Thyroid gland (tissue), 4 donors: ENCODE data around the gene ZNF691. TPM values are rescaled to one million over a fixed set of nuclear protein-coding genes. Genes with fewer than 3 reads are reported as not detected.
A peak's percentile ranks its signal among the peaks of the same experiment; 100 is the strongest.

ENCODE experiments used
- DNase-seq, 2 donors: peaks; one replicate each; pipeline ENCODE4 v3.0.0-alpha.2; 2019
- H3K27ac ChIP-seq, 3 donors: fragments of 200-600 bp; sonication (generic); 1 replicate in 2 of 3; 2 replicates in 1 of 3; pipeline ENCODE4 v1.5.1; 2016 to 2019; ENCODE audit warnings: mild to moderate bottlenecking in 1 of 3, moderate library complexity in 1 of 3
- H3K27me3 ChIP-seq: fragments of 200-600 bp; sonication (generic); one replicate; pipeline ENCODE4 v1.5.1; 2019
- H3K36me3 ChIP-seq, 2 donors: fragments of 200-600 bp; sonication (generic); one replicate each; pipeline ENCODE4 v1.5.1; 2016 to 2019
- H3K4me1 ChIP-seq, 2 donors: fragments of 200-600 bp; sonication (generic); one replicate each; pipeline ENCODE4 v1.5.1; 2017 to 2019
- H3K4me3 ChIP-seq, 3 donors: fragments of 200-600 bp; sonication (generic); replicated peaks in 1 of 3; 1 replicate in 2 of 3; 2 replicates in 1 of 3; pipeline ENCODE4 v1.5.1; 2016; ENCODE audit warnings: mild to moderate bottlenecking in 1 of 3
- H3K9me3 ChIP-seq: fragments of 200-600 bp; sonication (generic); one replicate; pipeline ENCODE4 v1.5.1; 2017
- POLR2A ChIP-seq, 2 donors: fragments of 450-650 bp; IDR thresholded peaks; one replicate each; pipeline ENCODE4 v1.6.1; 2017; ENCODE audit warnings: antibody characterized with exemption in 2 of 2, mild to moderate bottlenecking in 2 of 2, moderate library complexity in 1 of 2
- WGBS, 2 donors: methylation state at CpG; one replicate each; pipeline ENCODE4 v1.1.5; 2017; 5-methylcytosine and 5-hydroxymethylcytosine counted together
- intact Hi-C: fragments of 100-400 bp; cut with DNase I; formaldehyde crosslinking; loops from one replicate; pipeline ENCODE4 v1.15.1; 2023
- total RNA-seq, 4 donors: library from RNA; depleted of rRNA; stranded (reverse); fragments of >200 nt; gene quantifications; one replicate each; pipeline ENCODE4 v1.2.3, GENCODE V29; 2016
- TF ChIP-seq, protein P1 (sequence below), 6 experiments: fragments of 200-600 bp in 3 of 6; fragments of 450-650 bp in 3 of 6; sonication (generic) in 3 of 6; IDR thresholded peaks; one replicate each; pipeline ENCODE4 v1.5.1; 2016 to 2019; ENCODE audit warnings: antibody characterized with exemption in 6 of 6, mild to moderate bottlenecking in 2 of 6, inconsistent platforms in 1 of 6, moderate library complexity in 1 of 6

ZNF691 gene, protein sequence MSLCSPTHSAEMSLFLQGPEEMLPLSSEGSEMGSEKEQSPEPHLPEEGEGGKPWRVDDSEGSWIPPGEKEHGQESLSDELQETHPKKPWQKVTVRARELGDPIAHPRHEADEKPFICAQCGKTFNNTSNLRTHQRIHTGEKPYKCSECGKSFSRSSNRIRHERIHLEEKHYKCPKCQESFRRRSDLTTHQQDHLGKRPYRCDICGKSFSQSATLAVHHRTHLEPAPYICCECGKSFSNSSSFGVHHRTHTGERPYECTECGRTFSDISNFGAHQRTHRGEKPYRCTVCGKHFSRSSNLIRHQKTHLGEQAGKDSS
- 10 to 100 TPM; 17.9 to 25.8 (median 21.5) TPM for total RNA-seq

DNA sequence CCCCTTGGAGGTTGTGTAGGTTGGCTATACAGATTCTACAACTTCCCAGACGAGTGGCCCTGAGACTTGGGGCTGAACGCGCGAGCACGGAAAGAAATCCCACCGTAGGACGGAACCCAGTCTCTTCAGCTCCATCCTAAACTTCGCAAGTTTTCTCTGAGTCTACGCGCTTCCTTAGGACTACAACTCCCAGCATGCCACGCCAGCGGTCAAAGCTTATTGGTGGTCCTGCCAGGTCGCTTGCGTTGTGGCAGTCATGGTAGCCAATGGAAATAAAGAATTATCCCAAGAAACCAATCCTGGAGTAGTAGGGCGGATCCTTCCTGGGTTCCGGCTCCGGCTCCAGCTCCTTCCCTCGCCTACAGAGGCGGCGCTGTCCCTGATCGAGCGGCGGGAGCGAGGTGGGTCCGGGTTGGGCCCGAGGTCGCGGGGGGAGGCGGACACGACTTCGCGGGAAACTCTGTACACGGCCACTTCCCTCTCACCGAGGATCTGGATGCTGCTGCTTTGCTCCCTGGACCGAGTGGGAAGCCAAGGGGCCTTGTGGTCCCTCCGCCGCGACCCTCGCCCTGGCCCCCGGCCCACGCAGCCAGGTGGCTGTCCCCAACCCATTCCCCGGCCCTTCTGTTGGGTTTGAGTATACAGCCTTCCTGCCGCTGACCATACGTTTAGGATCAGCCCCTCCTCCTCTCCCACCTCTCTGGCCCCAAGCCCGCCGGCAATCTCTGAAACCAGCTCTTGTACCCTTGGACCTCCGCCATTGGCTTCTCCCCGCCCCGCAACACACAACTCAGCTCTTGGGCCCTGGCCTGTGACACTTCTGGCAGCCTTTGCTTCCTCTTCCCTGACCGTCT is at the start of gene ZNF691:
Gene ZNF691, plus strand, starts transcription at position 357 of the 854 bp plus-strand sequence. CDS start 3,046 bp downstream, outside the sequence.
- Histone ChIP-seq H3K4me1 (peaks cover 17 to 24% of the 10 kb centered on the region in 2 donors), H3K4me3 (peak within 1 kb of the TSS; percentile 37 to 93 (median 68)), H3K27me3 (no peaks in the 10 kb centered on the region), H3K9me3 (no peaks in the 10 kb centered on the region), H3K36me3 (peaks cover 7% of the 10 kb centered on the region in 2 donors), H3K27ac (peak within 1 kb of the TSS; percentile 58 to 79 (median 59))
- DNase-seq = peak; percentile 95 to 96
- intact Hi-C loops = no loop called here
- peak in 1 of 2 donors; percentile 79 for TF ChIP-seq POLR2A (IDR thresholded peaks at IDR 0.05)
- TF ChIP-seq, protein P1, sequence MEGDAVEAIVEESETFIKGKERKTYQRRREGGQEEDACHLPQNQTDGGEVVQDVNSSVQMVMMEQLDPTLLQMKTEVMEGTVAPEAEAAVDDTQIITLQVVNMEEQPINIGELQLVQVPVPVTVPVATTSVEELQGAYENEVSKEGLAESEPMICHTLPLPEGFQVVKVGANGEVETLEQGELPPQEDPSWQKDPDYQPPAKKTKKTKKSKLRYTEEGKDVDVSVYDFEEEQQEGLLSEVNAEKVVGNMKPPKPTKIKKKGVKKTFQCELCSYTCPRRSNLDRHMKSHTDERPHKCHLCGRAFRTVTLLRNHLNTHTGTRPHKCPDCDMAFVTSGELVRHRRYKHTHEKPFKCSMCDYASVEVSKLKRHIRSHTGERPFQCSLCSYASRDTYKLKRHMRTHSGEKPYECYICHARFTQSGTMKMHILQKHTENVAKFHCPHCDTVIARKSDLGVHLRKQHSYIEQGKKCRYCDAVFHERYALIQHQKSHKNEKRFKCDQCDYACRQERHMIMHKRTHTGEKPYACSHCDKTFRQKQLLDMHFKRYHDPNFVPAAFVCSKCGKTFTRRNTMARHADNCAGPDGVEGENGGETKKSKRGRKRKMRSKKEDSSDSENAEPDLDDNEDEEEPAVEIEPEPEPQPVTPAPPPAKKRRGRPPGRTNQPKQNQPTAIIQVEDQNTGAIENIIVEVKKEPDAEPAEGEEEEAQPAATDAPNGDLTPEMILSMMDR (IDR thresholded peaks at IDR 0.05) = peak in 5 of 6 experiments; percentile 22 to 54 (median 34)
- 1% methylated on average over 35 to 42 of the region's 50 CpGs for WGBS, 2 donors

DNA sequence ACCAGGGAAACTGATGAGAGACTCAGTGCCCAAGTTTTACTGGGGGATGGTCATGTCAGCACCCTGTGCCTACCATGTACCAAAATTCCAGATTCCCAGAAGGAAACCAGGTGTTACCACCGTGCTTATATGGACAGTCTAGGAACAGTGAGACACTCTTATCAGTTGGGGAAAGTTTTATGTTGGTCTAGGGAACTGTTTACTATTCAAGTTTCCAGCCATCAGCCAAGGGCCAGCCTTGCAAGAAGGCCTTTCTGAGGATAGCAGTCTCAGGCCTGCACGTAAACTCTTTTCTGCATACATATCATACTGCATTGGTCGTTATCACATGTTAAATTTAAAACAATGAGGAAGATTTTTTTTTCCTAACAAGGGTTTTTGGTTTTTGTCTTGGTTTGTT is 49.0 kb upstream of the ZNF691 start:
- no peak overlapping the region for H3K4me3 ChIP-seq
- no peak for DNase-seq
- intact Hi-C loops = no loop called here
- no peak for TF ChIP-seq POLR2A (IDR thresholded peaks at IDR 0.05)
- TF ChIP-seq, protein P1 (IDR thresholded peaks at IDR 0.05) = no peak
- H3K36me3 ChIP-seq = no peaks in the 10 kb centered on the region
- H3K4me1 ChIP-seq = no peaks in the 10 kb centered on the region
- no peaks in the 10 kb centered on the region for H3K27me3 ChIP-seq
- no peaks in the 10 kb centered on the region for H3K9me3 ChIP-seq
- WGBS, 2 donors = 85 to 91% methylated on average over 3 of the region's 3 CpGs
- H3K27ac ChIP-seq = no peak overlapping the region

DNA sequence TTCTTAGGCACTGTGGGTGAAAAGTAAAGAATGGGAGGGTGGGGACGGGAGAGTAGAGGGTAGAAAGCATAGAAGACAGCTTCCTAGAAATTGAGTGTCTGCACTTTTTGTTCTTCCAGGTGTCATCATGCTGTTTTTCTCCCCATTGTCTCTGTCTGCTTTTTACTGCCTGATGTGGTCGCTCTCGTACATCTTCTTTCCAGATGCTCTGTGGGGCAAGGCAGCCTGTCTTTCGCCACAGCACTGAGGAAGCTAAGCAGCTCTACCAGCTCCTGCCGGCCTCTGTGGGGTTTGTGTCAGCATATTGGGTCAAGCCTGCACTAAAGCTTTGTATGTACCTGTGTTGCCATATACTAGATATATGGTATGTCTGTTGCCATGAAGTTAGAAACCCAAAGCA is 48.4 kb upstream of the ZNF691 start:
- intact Hi-C loops = no loop called here
- 85 to 86% methylated on average over 5 of the region's 5 CpGs for WGBS, 2 donors
- no peak for DNase-seq
- no peak overlapping the region for H3K4me3 ChIP-seq
- no peaks in the 10 kb centered on the region for H3K36me3 ChIP-seq
- no peak for TF ChIP-seq POLR2A (IDR thresholded peaks at IDR 0.05)
- TF ChIP-seq, protein P1 (IDR thresholded peaks at IDR 0.05) = no peak
- H3K27ac ChIP-seq = no peak overlapping the region
- no peaks in the 10 kb centered on the region for H3K27me3 ChIP-seq
- no peaks in the 10 kb centered on the region for H3K4me1 ChIP-seq
- H3K9me3 ChIP-seq = no peaks in the 10 kb centered on the region

DNA sequence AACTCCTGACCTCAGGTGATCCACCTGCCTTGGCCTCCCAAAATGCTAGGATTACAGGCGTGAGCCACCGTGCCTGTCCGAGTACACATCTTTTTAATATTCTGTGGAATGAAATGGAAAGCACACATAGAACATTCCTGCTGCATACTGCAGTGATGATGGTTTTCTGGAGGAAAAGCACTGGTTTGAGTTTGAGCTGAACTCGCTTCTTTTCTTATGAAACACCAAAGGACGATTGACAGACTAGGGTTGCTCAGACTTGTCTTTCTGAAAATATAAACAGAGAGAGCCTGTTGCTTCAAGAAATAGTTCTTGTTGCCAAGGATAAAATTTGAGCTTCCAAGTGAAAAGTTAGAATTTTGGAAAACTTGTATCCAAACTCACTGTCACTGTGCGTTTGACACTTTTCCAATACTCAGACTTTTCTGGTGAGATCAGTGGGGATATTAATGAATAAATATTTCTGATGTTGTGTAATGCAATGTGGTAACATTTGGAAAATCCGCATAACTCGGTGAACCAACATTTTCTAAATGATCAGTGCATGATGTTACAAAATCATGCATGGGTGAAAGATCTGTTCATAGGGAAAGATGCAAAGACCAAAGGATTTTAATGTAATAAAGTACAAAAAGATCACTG is 44.5 kb upstream of the ZNF691 start:
- no peaks in the 10 kb centered on the region for H3K36me3 ChIP-seq
- WGBS, 2 donors = 88 to 95% methylated on average over 8 of the region's 8 CpGs
- H3K4me1 ChIP-seq = no peaks in the 10 kb centered on the region
- no peak for TF ChIP-seq POLR2A (IDR thresholded peaks at IDR 0.05)
- TF ChIP-seq, protein P1 (IDR thresholded peaks at IDR 0.05) = no peak
- intact Hi-C loops = no loop called here
- H3K27me3 ChIP-seq = no peaks in the 10 kb centered on the region
- H3K27ac ChIP-seq = no peak overlapping the region
- H3K4me3 ChIP-seq = no peak overlapping the region
- no peak for DNase-seq
- no peaks in the 10 kb centered on the region for H3K9me3 ChIP-seq
